ENCODE results near the gene CRX. TPM values are rescaled to one million over a fixed set of nuclear protein-coding genes. Genes with fewer than 3 reads are reported as not detected.

CRX gene
- total RNA-seq, 1 experiment from 2014 or later: not detected

DNA sequence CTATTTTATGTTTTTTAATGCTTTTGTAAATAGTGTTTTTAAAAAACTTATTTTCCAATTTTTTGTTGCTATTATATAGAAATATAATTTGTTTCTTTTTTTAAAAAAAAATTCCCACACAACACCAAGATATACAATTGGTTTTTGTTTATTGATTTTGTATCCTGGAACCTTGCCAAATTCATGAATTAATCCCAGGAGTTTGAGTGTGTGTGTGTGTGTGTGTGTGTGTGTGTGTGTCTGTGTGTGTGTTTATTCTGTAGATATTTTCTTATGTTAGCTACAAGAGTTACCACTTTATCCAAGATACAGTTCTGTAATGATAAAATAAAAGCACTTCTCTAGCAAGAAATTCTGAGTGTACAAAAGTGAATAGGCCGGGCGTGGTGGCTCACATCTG, 25.0 kb upstream of the CRX start:
- Histone ChIP-seq H3K36me3 (ENCODE audit: control insufficient read depth, insufficient read depth, low read length) (no peaks in the 10 kb centered on the region), H3K4me1 (no peaks in the 10 kb centered on the region), H3K9me3 (0 out of 2 replicates have a peak, but pooled peaks cover 5% of the 10 kb centered on the region), H3K27me3 (replicated peaks; ENCODE audit: control insufficient read depth, insufficient read depth, low read length) (no peaks in the 10 kb centered on the region; the same call in 1 of the 2 replicates), H3K4me3 (ENCODE audit: low read depth, low read length) (no peak overlapping the region)
- intact Hi-C loops (cut with micrococcal nuclease; ENCODE audit: unreplicated experiment): no loop called here
- no TSS peak for BruUV-seq (replicated peaks)
- Mint-ChIP-seq H3K27ac (ENCODE audit: unreplicated experiment) (no peak overlapping the region), H3K9me3 (ENCODE audit: unreplicated experiment) (no peaks in the 10 kb centered on the region), H3K27me3 (ENCODE audit: insufficient read depth, unreplicated experiment) (no peaks in the 10 kb centered on the region), H3K36me3 (ENCODE audit: insufficient read depth, unreplicated experiment) (no peaks in the 10 kb centered on the region), H3K4me3 (ENCODE audit: unreplicated experiment) (no peak overlapping the region), H3K4me1 (ENCODE audit: low read depth, unreplicated experiment) (no peaks in the 10 kb centered on the region)
- TF ChIP-seq, protein P1, sequence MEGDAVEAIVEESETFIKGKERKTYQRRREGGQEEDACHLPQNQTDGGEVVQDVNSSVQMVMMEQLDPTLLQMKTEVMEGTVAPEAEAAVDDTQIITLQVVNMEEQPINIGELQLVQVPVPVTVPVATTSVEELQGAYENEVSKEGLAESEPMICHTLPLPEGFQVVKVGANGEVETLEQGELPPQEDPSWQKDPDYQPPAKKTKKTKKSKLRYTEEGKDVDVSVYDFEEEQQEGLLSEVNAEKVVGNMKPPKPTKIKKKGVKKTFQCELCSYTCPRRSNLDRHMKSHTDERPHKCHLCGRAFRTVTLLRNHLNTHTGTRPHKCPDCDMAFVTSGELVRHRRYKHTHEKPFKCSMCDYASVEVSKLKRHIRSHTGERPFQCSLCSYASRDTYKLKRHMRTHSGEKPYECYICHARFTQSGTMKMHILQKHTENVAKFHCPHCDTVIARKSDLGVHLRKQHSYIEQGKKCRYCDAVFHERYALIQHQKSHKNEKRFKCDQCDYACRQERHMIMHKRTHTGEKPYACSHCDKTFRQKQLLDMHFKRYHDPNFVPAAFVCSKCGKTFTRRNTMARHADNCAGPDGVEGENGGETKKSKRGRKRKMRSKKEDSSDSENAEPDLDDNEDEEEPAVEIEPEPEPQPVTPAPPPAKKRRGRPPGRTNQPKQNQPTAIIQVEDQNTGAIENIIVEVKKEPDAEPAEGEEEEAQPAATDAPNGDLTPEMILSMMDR (IDR thresholded peaks at IDR 0.05; ENCODE audit: insufficient read depth in 1 of 2, low read depth in 1 of 2, low read length in 1 of 2, severe bottlenecking in 1 of 2, unreplicated experiment in 1 of 2): no peak
- no peak for DNase-seq
- ChIA-PET POLR2A (no interaction called here), CTCF (no interaction called here)

DNA sequence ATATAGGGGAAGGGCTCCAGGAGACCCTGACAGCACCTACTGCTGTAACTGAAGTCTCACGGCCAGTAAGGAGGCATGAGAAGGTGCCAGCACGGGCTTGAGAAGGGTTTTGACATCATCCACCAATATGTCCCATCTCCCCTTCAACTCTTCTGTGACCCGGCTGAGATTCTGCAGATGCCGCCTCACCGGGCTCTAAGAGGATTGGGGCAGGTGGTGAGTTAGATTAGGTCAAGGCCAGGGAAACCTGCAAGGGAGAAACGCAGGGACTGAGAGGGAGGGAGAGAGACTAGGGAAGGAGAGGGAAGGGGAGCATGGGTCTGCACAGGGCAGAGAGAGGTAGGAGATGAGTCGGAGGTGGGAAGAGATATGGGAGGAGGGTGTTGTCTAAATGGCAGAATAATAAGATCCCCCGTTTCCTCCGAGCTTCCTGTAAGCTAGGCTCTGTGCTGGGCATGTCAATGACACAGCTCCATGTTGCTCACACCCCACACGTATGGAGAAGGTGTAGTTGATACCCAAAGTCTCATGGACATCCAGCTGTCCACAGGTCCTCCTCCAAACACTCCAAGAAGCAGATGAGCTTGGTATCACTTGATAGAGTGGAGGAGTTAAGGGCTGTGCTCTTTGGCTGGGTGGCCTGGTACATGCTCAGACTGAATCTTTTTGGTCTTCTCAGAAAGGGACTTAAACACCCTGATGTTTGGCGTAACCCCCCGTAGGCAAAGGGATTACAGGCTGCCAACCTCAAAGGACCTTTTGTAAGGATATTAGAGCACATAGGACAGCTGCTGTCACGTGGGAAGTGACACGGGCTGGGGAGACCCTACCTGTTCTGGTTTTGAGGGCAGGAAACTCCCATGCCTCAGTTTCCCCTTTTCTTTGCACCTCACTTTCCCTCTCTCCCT, 23.5 kb upstream of the CRX start:
- no TSS peak for BruUV-seq (replicated peaks)
- ChIA-PET POLR2A (no interaction called here), CTCF (no interaction called here)
- no peaks in the 10 kb centered on the region for H3K4me1 ChIP-seq
- no peak overlapping the region for H3K4me3 ChIP-seq (ENCODE audit: low read depth, low read length)
- H3K4me3 Mint-ChIP-seq (ENCODE audit: unreplicated experiment): no peak overlapping the region
- no peak overlapping the region for H3K27ac Mint-ChIP-seq (ENCODE audit: unreplicated experiment)
- no peaks in the 10 kb centered on the region for H3K4me1 Mint-ChIP-seq (ENCODE audit: low read depth, unreplicated experiment)
- H3K36me3 ChIP-seq (ENCODE audit: control insufficient read depth, insufficient read depth, low read length): no peaks in the 10 kb centered on the region
- intact Hi-C loops (cut with micrococcal nuclease; ENCODE audit: unreplicated experiment): no loop called here
- TF ChIP-seq, protein P1 (IDR thresholded peaks at IDR 0.05; ENCODE audit: insufficient read depth in 1 of 2, low read depth in 1 of 2, low read length in 1 of 2, severe bottlenecking in 1 of 2, unreplicated experiment in 1 of 2): no peak
- H3K9me3 ChIP-seq: no peaks in the 10 kb centered on the region
- no peaks in the 10 kb centered on the region for H3K9me3 Mint-ChIP-seq (ENCODE audit: unreplicated experiment)
- DNase-seq: no peak
- H3K36me3 Mint-ChIP-seq (ENCODE audit: insufficient read depth, unreplicated experiment): no peaks in the 10 kb centered on the region
- no peaks in the 10 kb centered on the region for H3K27me3 Mint-ChIP-seq (ENCODE audit: insufficient read depth, unreplicated experiment)
- H3K27me3 ChIP-seq (replicated peaks; ENCODE audit: control insufficient read depth, insufficient read depth, low read length): no peaks in the 10 kb centered on the region; the same call in 1 of the 2 replicates

DNA sequence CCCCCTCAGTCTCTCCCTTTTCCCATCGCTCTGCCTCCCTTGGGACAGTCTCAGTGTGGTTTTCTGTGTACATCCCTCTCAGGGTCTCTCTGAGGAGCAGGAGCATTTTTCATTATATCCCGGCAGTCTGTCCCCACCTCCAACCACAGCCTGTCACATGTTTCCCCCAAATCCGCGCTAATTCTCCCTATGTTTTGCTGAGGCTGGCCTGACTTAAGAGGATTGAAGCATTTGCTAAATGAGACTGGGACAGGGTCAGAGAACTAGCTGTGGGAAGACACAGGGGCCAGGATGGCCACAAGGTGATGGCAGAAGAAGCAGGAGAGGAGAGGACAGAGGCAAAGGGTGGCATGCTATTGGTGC, 22.9 kb upstream of the CRX start:
- no peak overlapping the region for H3K27ac Mint-ChIP-seq (ENCODE audit: unreplicated experiment)
- H3K4me3 Mint-ChIP-seq (ENCODE audit: unreplicated experiment): no peak overlapping the region
- Histone ChIP-seq H3K4me3 (ENCODE audit: low read depth, low read length) (no peak overlapping the region), H3K36me3 (ENCODE audit: control insufficient read depth, insufficient read depth, low read length) (no peaks in the 10 kb centered on the region), H3K27me3 (replicated peaks; ENCODE audit: control insufficient read depth, insufficient read depth, low read length) (no peaks in the 10 kb centered on the region; the same call in 1 of the 2 replicates), H3K9me3 (no peaks in the 10 kb centered on the region), H3K4me1 (no peaks in the 10 kb centered on the region)
- no peaks in the 10 kb centered on the region for H3K4me1 Mint-ChIP-seq (ENCODE audit: low read depth, unreplicated experiment)
- BruUV-seq (replicated peaks): no TSS peak
- no peaks in the 10 kb centered on the region for H3K9me3 Mint-ChIP-seq (ENCODE audit: unreplicated experiment)
- ChIA-PET POLR2A (no interaction called here), CTCF (no interaction called here)
- TF ChIP-seq, protein P1 (IDR thresholded peaks at IDR 0.05; ENCODE audit: insufficient read depth in 1 of 2, low read depth in 1 of 2, low read length in 1 of 2, severe bottlenecking in 1 of 2, unreplicated experiment in 1 of 2): no peak
- H3K36me3 Mint-ChIP-seq (ENCODE audit: insufficient read depth, unreplicated experiment): no peaks in the 10 kb centered on the region
- intact Hi-C loops (cut with micrococcal nuclease; ENCODE audit: unreplicated experiment): no loop called here
- H3K27me3 Mint-ChIP-seq (ENCODE audit: insufficient read depth, unreplicated experiment): no peaks in the 10 kb centered on the region
- DNase-seq: no peak

All from Caco-2 (cell line).